Muscle layer of duodenum (tissue), 2 donors: ENCODE results near the gene JAML.
"Not testable (repeated sequence)": the region's sequence is repeated elsewhere in the genome, so short reads cannot be mapped to it uniquely, and the experiment has no call there.

Experiments used
- H3K27ac ChIP-seq: one replicate; pipeline ENCODE4 v1.7.0; 2013; ENCODE audit warnings: mild to moderate bottlenecking, low read length
- H3K27me3 ChIP-seq: one replicate; pipeline ENCODE4 v1.7.0; 2013; ENCODE audit warnings: low read depth, mild to moderate bottlenecking, control low read depth, low read length
- H3K36me3 ChIP-seq, 2 donors: one replicate each; pipeline ENCODE4 v1.7.0; 2013; ENCODE audit warnings: low read length in 2 of 2, control low read depth in 1 of 2, mild to moderate bottlenecking in 1 of 2; ENCODE audit not compliant: insufficient read depth in 2 of 2, control insufficient read depth in 1 of 2
- H3K4me1 ChIP-seq, 2 donors: one replicate each; pipeline ENCODE4 v1.7.0; 2013; ENCODE audit warnings: low read length in 2 of 2, mild to moderate bottlenecking in 2 of 2, control low read depth in 1 of 2, moderate library complexity in 1 of 2; ENCODE audit not compliant: insufficient read depth in 2 of 2, control insufficient read depth in 1 of 2
- H3K4me3 ChIP-seq, 2 donors: one replicate each; pipeline ENCODE4 v1.7.0; 2013; ENCODE audit warnings: low read length in 2 of 2, low read depth in 1 of 2, mild to moderate bottlenecking in 1 of 2
- H3K9me3 ChIP-seq, 2 donors: one replicate each; pipeline ENCODE4 v1.7.0; 2013; ENCODE audit warnings: low read length in 2 of 2, control low read depth in 1 of 2, mild to moderate bottlenecking in 1 of 2; ENCODE audit not compliant: control insufficient read depth in 1 of 2
- donor health status: healthy.

JAML gene

DNA sequence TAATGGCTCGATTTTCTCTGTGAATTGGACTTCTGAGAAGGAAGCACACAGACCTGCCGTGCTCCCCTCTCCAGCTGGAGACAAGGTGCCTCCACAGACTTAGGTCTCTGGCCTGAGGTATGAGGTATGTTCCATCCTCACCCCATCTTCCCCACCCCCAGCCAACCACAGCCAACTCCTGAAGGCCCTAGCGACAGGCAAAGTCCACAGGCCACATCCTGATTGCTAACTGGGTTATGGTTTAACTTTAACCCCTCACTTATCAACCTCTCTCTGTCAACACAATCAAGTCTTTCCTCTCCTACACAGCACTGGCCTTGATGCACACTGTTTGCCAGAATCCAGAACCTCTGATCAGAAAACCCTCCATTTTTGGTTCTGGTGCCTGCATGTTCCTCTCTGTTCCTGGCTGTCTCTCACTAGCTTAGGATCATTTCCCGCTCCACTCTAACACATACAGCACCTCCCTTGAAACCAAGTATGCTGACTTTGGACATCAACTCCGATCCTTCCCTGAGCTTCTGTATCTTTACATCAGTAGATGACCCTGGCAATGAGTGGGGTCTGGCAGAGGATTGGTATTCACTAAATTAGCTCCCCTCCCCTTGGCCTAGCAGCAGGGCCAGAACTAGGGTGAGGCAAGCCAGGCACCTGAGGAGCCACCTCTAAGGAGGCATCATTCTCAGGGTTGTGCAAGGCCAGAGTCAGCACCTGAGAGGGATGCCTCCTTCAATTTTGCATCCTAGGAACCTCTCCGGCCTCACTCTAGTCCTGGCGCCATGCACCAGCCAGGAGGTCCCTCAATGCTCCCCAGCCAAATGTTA lies 22.0 kb downstream of the JAML start:
- no peaks in the 10 kb centered on the region for H3K9me3 ChIP-seq
- no peaks in the 10 kb centered on the region for H3K36me3 ChIP-seq
- no peaks in the 10 kb centered on the region for H3K27me3 ChIP-seq
- H3K4me1 ChIP-seq = peaks cover 0 to 19% of the 10 kb centered on the region in 2 donors
- H3K27ac ChIP-seq = peak overlapping the region; percentile 19
- H3K4me3 ChIP-seq = no peak overlapping the region

- peaks cover 0 to 17% of the 10 kb centered on the region in 2 donors for H3K4me1 ChIP-seq
- no peaks in the 10 kb centered on the region for H3K27me3 ChIP-seq
- H3K27ac ChIP-seq = peak overlapping the region; percentile 19
- H3K36me3 ChIP-seq = no peaks in the 10 kb centered on the region
- H3K9me3 ChIP-seq = no peaks in the 10 kb centered on the region
- no peak overlapping the region for H3K4me3 ChIP-seq
Observed at GRCh38 chr11:118201966-118202365, 22.8 kb downstream of the JAML start.

GRCh38 chr11:118200901-118201680 lies 23.7 kb downstream of the JAML start:
- Histone ChIP-seq H3K27ac (no peak overlapping the region), H3K4me1 (peaks cover 0 to 8% of the 10 kb centered on the region in 2 donors)

GRCh38 chr11:118200497-118200896 lies 24.3 kb downstream of the JAML start:
- no peak overlapping the region for H3K27ac ChIP-seq
- H3K4me3 ChIP-seq = no peak overlapping the region
- H3K9me3 ChIP-seq = no peaks in the 10 kb centered on the region
- H3K36me3 ChIP-seq = no peaks in the 10 kb centered on the region
- H3K27me3 ChIP-seq = no peaks in the 10 kb centered on the region
- peaks cover under 1 to 4% of the 10 kb centered on the region in 2 donors for H3K4me1 ChIP-seq

More at GRCh38 chr11:118200901-118201680, 23.7 kb downstream of the JAML start:
- Histone ChIP-seq H3K36me3 (no peaks in the 10 kb centered on the region), H3K9me3 (no peaks in the 10 kb centered on the region), H3K4me3 (no peak overlapping the region), H3K27me3 (no peaks in the 10 kb centered on the region)

GRCh38 chr11:118199135-118199534 lies 25.7 kb downstream of the JAML start:
- no peaks in the 10 kb centered on the region for H3K27me3 ChIP-seq
- no peak overlapping the region for H3K27ac ChIP-seq
- no peak overlapping the region for H3K4me3 ChIP-seq
- peaks cover 14% of the 10 kb centered on the region in 2 donors for H3K4me1 ChIP-seq
- H3K9me3 ChIP-seq = no peaks in the 10 kb centered on the region
- H3K36me3 ChIP-seq = no peaks in the 10 kb centered on the region

DNA sequence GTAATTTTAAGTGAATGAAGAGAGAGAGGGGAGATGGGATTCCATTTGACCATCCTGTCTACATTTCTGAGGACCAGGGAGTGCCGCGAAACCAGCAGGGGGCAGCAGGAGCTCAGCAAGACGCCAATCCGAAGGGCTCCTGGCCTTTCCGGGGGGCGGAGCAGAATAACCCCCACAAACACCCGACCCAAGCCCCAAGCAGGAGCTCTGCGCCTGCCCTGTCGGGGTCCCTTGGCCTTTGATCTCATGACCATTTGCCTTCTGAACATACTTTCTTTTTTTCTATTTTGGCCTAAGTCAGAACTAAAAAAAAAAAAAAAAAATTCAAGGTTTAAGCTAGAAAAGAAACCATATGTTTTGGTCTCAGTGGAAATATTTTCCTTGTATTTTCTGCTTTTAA lies 26.4 kb downstream of the JAML start:
- H3K4me3 ChIP-seq = no peak overlapping the region
- H3K36me3 ChIP-seq = no peaks in the 10 kb centered on the region
- no peaks in the 10 kb centered on the region for H3K9me3 ChIP-seq
- no peaks in the 10 kb centered on the region for H3K27me3 ChIP-seq
- peaks cover 14 to 15% of the 10 kb centered on the region in 2 donors for H3K4me1 ChIP-seq
- H3K27ac ChIP-seq = no peak overlapping the region

- H3K36me3 ChIP-seq = no peaks in the 10 kb centered on the region
- peaks cover 10 to 15% of the 10 kb centered on the region in 2 donors for H3K4me1 ChIP-seq
- H3K27me3 ChIP-seq = no peaks in the 10 kb centered on the region
- no peaks in the 10 kb centered on the region for H3K9me3 ChIP-seq
- peak overlapping the region; percentile 79 for H3K27ac ChIP-seq
- H3K4me3 ChIP-seq = no peak overlapping the region
Observed at GRCh38 chr11:118194835-118195627, 29.8 kb downstream of the JAML start.

- Histone ChIP-seq H3K4me1 (peaks cover 10 to 15% of the 10 kb centered on the region in 2 donors), H3K4me3 (no peak overlapping the region), H3K36me3 (no peaks in the 10 kb centered on the region), H3K27ac (peak overlapping the region; percentile 79), H3K9me3 (no peaks in the 10 kb centered on the region), H3K27me3 (no peaks in the 10 kb centered on the region)
Observed at GRCh38 chr11:118193910-118194566, 30.8 kb downstream of the JAML start.

- H3K36me3 ChIP-seq, H3K4me3 ChIP-seq, H3K27ac ChIP-seq, H3K9me3 ChIP-seq, H3K27me3 ChIP-seq: not testable (repeated sequence)
- peaks cover 10 to 15% of the 10 kb centered on the region in 2 donors for H3K4me1 ChIP-seq
Observed at GRCh38 chr11:118192817-118193216, 32.0 kb downstream of the JAML start.

GRCh38 chr11:118190942-118191506 lies 33.8 kb downstream of the JAML start:
- H3K4me3 ChIP-seq, H3K36me3 ChIP-seq, H3K27ac ChIP-seq, H3K27me3 ChIP-seq, H3K9me3 ChIP-seq: not testable (repeated sequence)
- H3K4me1 ChIP-seq = peaks cover 10 to 15% of the 10 kb centered on the region in 2 donors
